CD4-positive, alpha-beta T cell treated with Interleukin-17A for 4 hours (primary cell): Measurements from ENCODE around the gene DLL1.

Source experiments
- DNase-seq: peaks from one replicate; pipeline ENCODE4 v3.0.0-alpha.2; 2020; ENCODE audit warnings: mixed read lengths

Gene DLL1

GRCh38 chr6:170281331-170282292, 9.3 kb downstream of the DLL1 start:
- DNase-seq: no peak

DNA sequence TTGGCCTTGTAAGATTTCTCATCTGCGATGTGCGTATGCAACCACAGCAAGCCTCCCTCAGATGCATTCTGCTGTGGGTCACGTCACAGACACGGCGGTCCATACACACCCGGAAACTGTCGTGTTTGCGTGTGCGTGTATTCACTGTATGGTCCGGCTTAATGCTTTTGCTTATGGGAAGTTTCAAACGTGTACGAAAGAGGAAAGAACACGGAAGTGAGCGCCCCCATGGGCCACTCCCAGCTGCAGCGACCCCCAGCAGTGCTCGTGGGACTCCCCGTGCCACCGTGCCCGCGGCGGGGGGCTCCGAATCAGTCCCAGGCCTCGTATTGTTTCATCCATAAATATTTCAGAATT, 10.2 kb downstream of the DLL1 start:
- DNase-seq: no peak

- DNase-seq: peak; percentile 76
Observed at GRCh38 chr6:170279977-170280688, 10.7 kb downstream of the DLL1 start.

- no peak for DNase-seq
Observed at GRCh38 chr6:170279426-170279825, 11.5 kb downstream of the DLL1 start.

DNA sequence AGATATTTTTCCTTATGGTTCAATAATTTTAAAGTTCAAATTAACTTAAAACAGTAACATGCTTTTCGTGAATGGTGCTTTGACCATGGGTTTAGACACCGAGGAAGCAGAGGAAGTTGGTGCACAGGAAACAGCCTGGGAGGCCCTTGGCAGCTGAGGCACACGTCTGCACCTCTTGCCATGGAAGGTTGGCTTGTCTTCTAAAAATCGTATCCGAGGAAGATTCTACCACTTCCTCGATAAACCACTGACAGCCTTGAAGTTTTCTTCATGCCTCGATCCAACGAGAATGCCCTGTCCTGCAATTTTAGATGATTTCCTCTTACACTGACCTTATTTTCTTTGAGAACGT, 12.2 kb downstream of the DLL1 start:
- peak; percentile 40 for DNase-seq

- DNase-seq: no peak
Observed at GRCh38 chr6:170277893-170278742, 12.8 kb downstream of the DLL1 start.

DNA sequence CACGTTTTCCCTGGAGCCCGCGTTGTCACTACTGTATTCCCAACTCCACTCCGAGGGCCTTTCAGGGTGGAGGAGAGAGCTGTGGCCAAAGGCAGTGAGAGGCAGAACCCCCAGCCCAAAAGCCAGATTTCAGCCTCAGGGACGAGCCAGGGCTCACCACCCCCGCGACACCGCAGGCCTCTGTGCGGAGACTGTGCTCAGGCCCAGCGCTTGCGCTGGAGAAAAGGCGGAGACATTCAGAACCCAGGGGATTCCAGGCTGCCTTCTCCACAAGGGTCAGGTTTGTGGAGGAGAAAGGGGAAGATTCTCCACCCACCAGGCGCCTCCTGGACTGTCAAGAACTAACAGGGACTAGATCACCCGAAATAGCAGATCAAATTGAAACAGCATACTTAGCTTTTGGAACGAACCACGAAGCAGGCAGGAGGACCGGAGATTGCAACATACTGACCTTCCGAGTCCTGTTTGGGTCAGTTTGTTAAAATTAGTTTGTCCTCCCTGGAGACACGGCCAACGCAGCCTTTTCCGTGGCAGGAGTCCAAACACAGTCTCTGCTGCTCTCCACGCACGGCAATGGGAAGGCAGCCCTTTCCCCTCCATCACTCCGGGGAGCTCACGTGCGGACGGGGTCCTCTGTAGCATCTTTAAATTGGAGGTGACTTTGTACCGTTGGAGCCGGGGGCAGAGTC, 14.4 kb downstream of the DLL1 start:
- no peak for DNase-seq

GRCh38 chr6:170274713-170275560, 15.9 kb downstream of the DLL1 start:
- no peak for DNase-seq

DNA sequence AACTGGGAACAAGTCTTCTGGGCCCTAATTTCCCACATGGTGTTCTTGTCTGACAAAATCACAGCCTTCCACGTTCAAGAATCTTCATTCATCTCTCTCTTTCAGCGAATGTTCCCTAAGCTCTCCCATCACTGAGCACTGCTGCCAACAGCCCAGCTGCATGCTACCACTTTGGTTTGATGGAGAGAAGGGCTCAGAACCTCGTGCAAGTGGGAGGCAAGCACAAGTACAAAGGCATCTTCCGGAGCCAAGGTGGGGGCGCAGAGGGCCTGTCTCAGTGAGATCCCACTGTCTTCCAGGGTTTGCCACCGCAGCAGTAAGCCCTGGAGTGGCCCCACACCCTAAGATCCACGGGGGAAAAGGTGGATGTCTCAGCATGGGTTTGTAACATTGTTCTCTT, 17.2 kb downstream of the DLL1 start:
- no peak for DNase-seq

GRCh38 chr6:170273191-170273590, 17.7 kb downstream of the DLL1 start:
- no peak for DNase-seq

- DNase-seq: no peak
Observed at GRCh38 chr6:170272341-170273065, 18.4 kb downstream of the DLL1 start.

DNA sequence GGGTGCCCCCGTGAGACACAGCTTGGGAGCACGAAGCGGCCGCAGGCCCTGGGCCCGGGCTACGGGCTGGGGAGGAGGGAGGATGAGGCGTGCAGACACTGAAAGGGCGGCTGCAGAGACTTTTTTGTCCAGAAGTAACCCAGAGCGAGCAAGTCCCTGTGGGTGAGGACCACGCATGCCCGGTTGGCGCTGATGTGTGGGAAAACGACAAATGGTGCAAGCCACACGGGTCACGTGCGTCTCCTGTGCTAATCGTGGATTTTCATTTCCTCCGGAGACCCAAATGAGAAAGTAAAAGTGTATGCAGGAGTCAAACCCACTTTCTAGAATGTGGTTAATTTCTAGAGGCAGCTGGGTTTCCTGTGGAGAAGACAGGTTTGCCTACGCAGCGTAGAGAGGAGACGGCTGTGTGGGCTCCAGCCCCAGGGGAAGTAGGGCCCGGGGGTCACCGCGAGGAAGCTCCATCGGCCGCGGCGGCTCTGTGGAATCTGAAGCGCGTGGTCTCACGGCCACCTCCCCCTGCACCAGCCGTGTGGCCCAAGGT, 19.0 kb downstream of the DLL1 start:
- peak; percentile 85 for DNase-seq

DNA sequence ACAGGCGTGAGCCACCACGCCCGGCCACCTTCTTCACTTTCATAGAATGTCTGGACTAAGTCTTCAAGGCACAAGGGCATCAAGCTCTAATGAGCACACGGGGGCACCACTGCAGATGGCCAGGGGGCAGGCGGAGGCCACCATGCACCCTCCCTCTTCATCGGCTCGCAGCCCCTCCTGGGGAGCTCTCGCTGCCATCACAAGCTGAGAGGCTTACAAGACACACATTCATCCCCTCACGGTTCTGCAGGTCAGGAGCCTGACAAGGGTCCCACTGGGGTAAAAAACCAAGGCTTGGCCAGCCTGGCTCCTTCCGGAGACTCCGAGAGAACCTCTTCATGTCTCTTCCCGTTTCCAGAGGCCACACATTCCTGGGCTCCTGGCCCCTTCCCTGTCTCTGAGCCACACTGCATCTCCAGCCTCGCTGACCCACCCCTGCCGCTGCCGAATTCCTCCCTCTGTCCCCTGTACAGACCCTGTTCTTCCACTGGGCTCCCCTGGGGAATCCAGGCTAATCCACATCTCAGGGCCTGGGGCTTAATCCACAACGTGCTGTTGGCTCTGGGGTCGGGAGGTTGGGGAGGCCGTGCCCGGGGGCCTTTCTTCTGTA, 19.8 kb downstream of the DLL1 start:
- no peak for DNase-seq

DNA sequence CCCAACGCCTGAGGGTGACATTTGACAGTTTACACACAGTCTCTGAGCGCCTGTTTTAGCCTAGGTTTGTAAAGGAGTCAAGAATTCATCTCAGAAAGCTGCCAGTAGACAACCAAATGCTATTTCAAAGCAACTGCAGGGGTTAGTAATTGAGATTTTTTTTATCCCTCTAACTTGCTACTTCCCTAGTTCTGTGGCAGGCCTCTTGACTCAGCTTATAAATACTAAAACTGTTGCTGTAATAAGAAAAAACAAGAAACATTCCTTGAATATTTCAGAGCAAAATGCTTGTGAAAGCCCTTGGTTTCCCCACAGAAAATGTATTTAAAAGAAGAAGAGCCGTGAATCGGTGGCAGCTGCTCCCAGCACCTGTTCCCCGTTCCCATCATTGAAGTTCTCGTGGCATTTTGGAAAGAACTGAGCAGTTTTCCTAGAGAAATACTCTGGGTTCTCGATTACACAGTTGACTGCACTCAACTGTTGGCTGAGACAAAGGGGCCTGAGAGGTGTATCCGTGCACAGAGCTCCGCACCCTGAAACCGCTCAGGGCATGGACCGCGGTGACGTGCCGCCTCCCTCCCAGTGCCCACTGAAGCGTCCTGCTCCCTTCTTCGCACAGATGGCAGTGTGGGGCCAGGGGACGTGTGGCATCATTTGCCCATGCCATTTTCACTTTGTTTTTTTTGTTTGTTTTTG, 20.9 kb downstream of the DLL1 start:
- DNase-seq: no peak

GRCh38 chr6:170269151-170269845, 21.6 kb downstream of the DLL1 start:
- no peak for DNase-seq

DNA sequence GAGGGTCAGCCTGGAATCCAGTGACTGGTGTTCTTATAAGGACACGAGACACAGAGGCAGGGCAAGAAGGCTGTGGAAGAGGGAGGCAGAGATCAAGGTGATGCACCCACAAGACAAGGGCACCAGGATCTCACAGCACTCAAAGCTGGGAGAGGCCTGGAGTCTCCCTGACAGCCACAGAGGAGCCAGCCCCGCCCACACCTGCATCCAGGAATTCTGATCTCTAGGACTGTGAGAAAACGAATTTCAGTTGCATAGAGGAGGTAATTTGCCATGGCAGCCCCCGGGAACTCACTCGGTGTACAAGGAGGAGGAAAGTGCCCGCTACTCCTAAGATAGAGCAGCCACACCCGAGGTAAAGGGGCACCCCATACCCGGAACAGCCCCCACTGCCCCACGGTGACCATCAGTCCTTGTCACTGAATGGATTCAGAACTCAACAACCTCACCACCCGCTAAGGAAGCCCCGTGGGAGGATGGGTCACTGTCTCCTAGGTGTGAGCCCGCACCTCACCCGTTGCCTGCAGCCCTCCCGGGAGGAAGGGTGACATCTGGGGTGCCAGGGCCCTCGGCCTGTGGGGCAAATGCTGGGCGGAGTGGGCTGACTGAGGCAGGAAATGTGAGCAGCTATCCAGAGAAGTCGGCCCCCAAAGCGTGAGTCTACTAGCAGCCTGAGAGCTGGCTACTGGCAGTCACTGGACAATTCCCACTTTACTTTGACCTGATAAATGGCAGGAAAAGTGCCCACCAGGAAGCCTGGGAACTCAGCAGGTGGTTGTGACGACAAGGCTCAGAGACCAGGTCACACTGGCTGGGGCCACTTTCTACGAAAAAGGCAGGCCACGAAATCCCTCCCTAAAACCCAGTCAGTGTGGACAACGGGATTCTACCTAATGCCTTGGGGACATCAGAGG, 22.4 kb downstream of the DLL1 start:
- no peak for DNase-seq

GRCh38 chr6:170267688-170268087, 23.2 kb downstream of the DLL1 start:
- DNase-seq: no peak
